ENCODE results near the gene VASN.

DNA sequence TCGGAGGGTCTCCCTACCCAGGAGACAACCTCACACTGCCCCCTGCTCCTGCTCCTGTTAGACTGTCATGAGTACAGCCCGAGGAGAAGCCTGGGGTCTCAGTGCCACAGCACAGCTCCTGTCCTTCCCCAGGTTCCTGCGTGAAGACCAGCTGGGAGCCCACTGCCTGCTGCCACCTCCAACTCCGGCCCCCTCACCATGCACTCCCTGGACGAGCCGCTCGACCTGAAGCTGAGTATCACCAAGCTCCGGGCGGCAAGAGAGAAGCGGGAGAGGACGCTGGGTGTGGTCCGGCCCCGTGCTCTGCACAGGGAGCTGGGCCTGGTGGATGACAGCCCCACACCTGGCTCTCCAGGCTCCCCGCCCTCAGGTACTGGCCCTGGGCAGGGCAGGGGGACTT, 39.6 kb upstream of the VASN start:
- no peak for TF ChIP-seq POLR2AphosphoS5 (IDR thresholded peaks at IDR 0.05)
- TF ChIP-seq, protein P1, sequence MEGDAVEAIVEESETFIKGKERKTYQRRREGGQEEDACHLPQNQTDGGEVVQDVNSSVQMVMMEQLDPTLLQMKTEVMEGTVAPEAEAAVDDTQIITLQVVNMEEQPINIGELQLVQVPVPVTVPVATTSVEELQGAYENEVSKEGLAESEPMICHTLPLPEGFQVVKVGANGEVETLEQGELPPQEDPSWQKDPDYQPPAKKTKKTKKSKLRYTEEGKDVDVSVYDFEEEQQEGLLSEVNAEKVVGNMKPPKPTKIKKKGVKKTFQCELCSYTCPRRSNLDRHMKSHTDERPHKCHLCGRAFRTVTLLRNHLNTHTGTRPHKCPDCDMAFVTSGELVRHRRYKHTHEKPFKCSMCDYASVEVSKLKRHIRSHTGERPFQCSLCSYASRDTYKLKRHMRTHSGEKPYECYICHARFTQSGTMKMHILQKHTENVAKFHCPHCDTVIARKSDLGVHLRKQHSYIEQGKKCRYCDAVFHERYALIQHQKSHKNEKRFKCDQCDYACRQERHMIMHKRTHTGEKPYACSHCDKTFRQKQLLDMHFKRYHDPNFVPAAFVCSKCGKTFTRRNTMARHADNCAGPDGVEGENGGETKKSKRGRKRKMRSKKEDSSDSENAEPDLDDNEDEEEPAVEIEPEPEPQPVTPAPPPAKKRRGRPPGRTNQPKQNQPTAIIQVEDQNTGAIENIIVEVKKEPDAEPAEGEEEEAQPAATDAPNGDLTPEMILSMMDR (IDR thresholded peaks at IDR 0.05), result no peak
- TF ChIP-seq POLR2A (IDR thresholded peaks at IDR 0.05; ENCODE audit: low read depth), result no peak
